ENCODE results near the gene ANO2. TPM values are rescaled to one million over a fixed set of nuclear protein-coding genes. Genes with fewer than 3 reads are reported as not detected.

ANO2 gene
- total and polyA plus RNA-seq, 4 donors = 6.4 to 19.2 (median 9.6) TPM

- DNase-seq (ENCODE audit: low read depth in 4 of 6, low spot score in 6 of 6) = no peak
- Histone ChIP-seq H3K27ac (ENCODE audit: low read depth, low read length) (no peak overlapping the region), H3K4me3 (ENCODE audit: low read depth, low read length) (no peak overlapping the region), H3K36me3 (ENCODE audit: control insufficient read depth, insufficient read depth, low read length) (peaks cover 2% of the 10 kb centered on the region), H3K27me3 (ENCODE audit: control insufficient read depth, insufficient read depth, low read length) (no peaks in the 10 kb centered on the region), H3K4me1 (ENCODE audit: control insufficient read depth, insufficient read depth, low read length) (peaks cover 6% of the 10 kb centered on the region), H3K9me3 (ENCODE audit: control insufficient read depth, insufficient read depth, low read length) (no peaks in the 10 kb centered on the region)
- WGBS (ENCODE audit: insufficient coverage) = 95% methylated on average over 9 of the region's 9 CpGs
Observed at GRCh38 chr12:5809586-5809985, 135.5 kb downstream of the ANO2 start.

DNA sequence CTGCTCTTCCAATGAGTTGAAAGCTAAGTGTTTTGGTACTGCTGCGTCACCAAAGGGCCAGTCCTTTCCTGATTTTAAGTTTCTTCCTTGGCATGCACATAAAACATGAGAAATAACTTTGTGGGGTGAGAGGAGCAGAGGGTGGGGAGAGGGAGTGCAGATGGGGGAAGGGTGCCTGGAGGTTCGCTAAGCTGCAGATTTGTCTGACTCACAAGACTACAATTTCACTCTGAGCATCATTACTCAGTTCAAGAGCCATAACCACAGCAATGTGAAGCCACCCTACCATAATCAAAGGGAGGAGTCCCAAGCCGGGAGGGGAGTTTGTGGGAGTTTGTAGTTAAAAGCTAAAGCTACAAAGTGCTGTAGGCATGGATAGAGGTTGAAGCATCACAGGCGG is 136.1 kb downstream of the ANO2 start:
- Histone ChIP-seq H3K27me3 (ENCODE audit: control insufficient read depth, insufficient read depth, low read length) (no peaks in the 10 kb centered on the region), H3K9me3 (ENCODE audit: control insufficient read depth, insufficient read depth, low read length) (no peaks in the 10 kb centered on the region), H3K4me1 (ENCODE audit: control insufficient read depth, insufficient read depth, low read length) (peaks cover 6% of the 10 kb centered on the region), H3K36me3 (ENCODE audit: control insufficient read depth, insufficient read depth, low read length) (peaks cover 2% of the 10 kb centered on the region), H3K4me3 (ENCODE audit: low read depth, low read length) (no peak overlapping the region), H3K27ac (ENCODE audit: low read depth, low read length) (no peak overlapping the region)
- no peak for DNase-seq (ENCODE audit: low read depth in 4 of 6, low spot score in 6 of 6)
- WGBS (ENCODE audit: insufficient coverage) = 100% methylated on average over 2 of the region's 4 CpGs

- Histone ChIP-seq H3K4me3 (ENCODE audit: low read depth, low read length) (no peak overlapping the region), H3K9me3 (ENCODE audit: control insufficient read depth, insufficient read depth, low read length) (no peaks in the 10 kb centered on the region), H3K4me1 (ENCODE audit: control insufficient read depth, insufficient read depth, low read length) (peaks cover 6% of the 10 kb centered on the region), H3K36me3 (ENCODE audit: control insufficient read depth, insufficient read depth, low read length) (peaks cover 2% of the 10 kb centered on the region), H3K27me3 (ENCODE audit: control insufficient read depth, insufficient read depth, low read length) (no peaks in the 10 kb centered on the region), H3K27ac (ENCODE audit: low read depth, low read length) (no peak overlapping the region)
- WGBS (ENCODE audit: insufficient coverage) = 83% methylated on average over 4 of the region's 8 CpGs
- no peak for DNase-seq (ENCODE audit: low read depth in 4 of 6, low spot score in 6 of 6)
Observed at GRCh38 chr12:5807514-5808219, 137.4 kb downstream of the ANO2 start.

DNA sequence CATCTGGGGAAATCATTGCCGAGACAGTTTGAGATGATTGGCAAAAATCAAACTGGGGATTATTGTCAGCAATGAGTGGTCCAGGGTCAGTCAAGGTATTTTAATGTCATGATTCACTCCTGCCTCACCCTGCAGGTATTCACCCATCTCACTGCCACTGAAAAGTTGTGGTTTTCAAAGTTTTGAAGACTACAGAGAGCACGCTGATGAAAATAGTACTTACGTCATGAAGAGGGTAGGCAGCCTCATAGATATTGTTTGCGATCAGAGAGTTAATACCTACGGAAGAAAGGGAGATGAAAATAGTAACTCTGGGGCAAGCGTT is 138.0 kb downstream of the ANO2 start:
- H3K27ac ChIP-seq (ENCODE audit: low read depth, low read length) = no peak overlapping the region
- 100% methylated on average over 1 of the region's 6 CpGs for WGBS (ENCODE audit: insufficient coverage)
- peaks cover 2% of the 10 kb centered on the region for H3K36me3 ChIP-seq (ENCODE audit: control insufficient read depth, insufficient read depth, low read length)
- H3K4me1 ChIP-seq (ENCODE audit: control insufficient read depth, insufficient read depth, low read length) = peaks cover 6% of the 10 kb centered on the region
- H3K9me3 ChIP-seq (ENCODE audit: control insufficient read depth, insufficient read depth, low read length) = no peaks in the 10 kb centered on the region
- no peak overlapping the region for H3K4me3 ChIP-seq (ENCODE audit: low read depth, low read length)
- H3K27me3 ChIP-seq (ENCODE audit: control insufficient read depth, insufficient read depth, low read length) = no peaks in the 10 kb centered on the region
- DNase-seq (ENCODE audit: low read depth in 4 of 6, low spot score in 6 of 6) = no peak

GRCh38 chr12:5806371-5807089 is 138.5 kb downstream of the ANO2 start:
- Histone ChIP-seq H3K4me1 (ENCODE audit: control insufficient read depth, insufficient read depth, low read length) (peaks cover 6% of the 10 kb centered on the region), H3K9me3 (ENCODE audit: control insufficient read depth, insufficient read depth, low read length) (no peaks in the 10 kb centered on the region), H3K4me3 (ENCODE audit: low read depth, low read length) (no peak overlapping the region), H3K27ac (ENCODE audit: low read depth, low read length) (no peak overlapping the region), H3K36me3 (ENCODE audit: control insufficient read depth, insufficient read depth, low read length) (peaks cover 2% of the 10 kb centered on the region), H3K27me3 (ENCODE audit: control insufficient read depth, insufficient read depth, low read length) (no peaks in the 10 kb centered on the region)
- no peak for DNase-seq (ENCODE audit: low read depth in 4 of 6, low spot score in 6 of 6)
- WGBS (ENCODE audit: insufficient coverage) = 75% methylated on average over 4 of the region's 10 CpGs

DNA sequence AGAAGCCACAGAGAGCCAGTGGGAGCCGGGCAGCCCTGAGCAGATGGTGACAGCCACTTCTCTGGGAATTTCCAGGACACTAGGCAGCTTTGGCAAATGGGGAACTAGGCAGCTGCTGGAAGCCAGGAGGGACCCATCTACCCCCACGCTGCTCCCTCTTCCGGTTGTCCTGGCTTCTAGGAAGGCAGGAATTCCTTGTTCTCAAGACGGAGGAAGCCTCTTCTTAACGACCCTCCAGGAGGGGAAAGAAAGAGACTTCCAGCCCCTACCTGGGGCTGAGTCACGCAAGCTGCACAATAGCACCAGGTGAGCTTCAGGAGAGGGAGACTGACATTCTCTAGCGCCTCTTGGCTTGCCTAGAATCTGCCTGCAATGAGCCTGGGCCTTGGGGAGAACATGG is 141.5 kb downstream of the ANO2 start:
- H3K27me3 ChIP-seq (ENCODE audit: control insufficient read depth, insufficient read depth, low read length) = no peaks in the 10 kb centered on the region
- no peak for DNase-seq (ENCODE audit: low read depth in 4 of 6, low spot score in 6 of 6)
- no peaks in the 10 kb centered on the region for H3K36me3 ChIP-seq (ENCODE audit: control insufficient read depth, insufficient read depth, low read length)
- 90% methylated on average over 7 of the region's 7 CpGs for WGBS (ENCODE audit: insufficient coverage)
- no peak overlapping the region for H3K4me3 ChIP-seq (ENCODE audit: low read depth, low read length)
- no peaks in the 10 kb centered on the region for H3K9me3 ChIP-seq (ENCODE audit: control insufficient read depth, insufficient read depth, low read length)
- H3K27ac ChIP-seq (ENCODE audit: low read depth, low read length) = no peak overlapping the region
- peaks cover under 1% of the 10 kb centered on the region for H3K4me1 ChIP-seq (ENCODE audit: control insufficient read depth, insufficient read depth, low read length)

DNA sequence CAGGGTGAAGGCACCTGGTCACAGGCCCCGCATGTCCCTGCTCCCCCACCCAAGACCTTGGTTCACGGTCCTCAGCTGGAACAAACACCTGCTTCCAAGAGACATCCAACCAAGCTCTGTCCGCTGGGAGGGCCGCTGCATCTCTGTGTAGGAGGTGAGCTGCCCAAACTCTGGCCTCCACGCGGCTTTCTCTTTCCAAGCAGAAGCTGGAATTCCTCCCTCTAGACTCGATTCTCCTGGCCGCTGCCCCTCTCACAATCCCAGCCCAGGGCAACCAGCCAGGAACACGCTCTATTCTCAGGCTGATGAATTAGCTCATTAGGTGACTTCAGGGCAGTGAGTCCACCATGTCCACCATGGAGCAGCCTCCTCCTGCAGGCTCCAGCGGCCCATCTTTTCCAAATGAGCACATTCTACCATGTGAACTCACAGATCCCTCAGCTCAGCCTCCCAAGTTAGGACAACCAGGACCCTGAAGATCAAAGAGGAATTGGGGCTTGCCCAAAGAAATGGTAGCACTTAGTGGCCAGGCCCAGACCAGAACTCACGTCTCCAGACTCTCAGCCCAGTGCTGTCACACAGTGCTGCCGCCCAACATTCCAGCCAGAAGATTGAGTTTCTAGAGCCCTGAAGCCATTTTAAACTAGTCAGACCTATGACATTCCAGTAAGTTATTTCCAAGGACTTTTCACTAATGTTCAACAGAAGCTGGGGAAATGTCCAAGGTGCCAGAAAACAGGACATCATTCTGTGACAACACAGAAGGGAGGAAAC is 146.6 kb downstream of the ANO2 start:
- H3K4me1 ChIP-seq (ENCODE audit: control insufficient read depth, insufficient read depth, low read length) = peaks cover 4% of the 10 kb centered on the region
- H3K4me3 ChIP-seq (ENCODE audit: low read depth, low read length) = no peak overlapping the region
- H3K36me3 ChIP-seq (ENCODE audit: control insufficient read depth, insufficient read depth, low read length) = no peaks in the 10 kb centered on the region
- H3K9me3 ChIP-seq (ENCODE audit: control insufficient read depth, insufficient read depth, low read length) = no peaks in the 10 kb centered on the region
- no peak for DNase-seq (ENCODE audit: low read depth in 4 of 6, low spot score in 6 of 6)
- WGBS (ENCODE audit: insufficient coverage) = 77% methylated on average over 10 of the region's 12 CpGs
- no peaks in the 10 kb centered on the region for H3K27me3 ChIP-seq (ENCODE audit: control insufficient read depth, insufficient read depth, low read length)
- H3K27ac ChIP-seq (ENCODE audit: low read depth, low read length) = no peak overlapping the region

GRCh38 chr12:5797661-5798060 is 147.4 kb downstream of the ANO2 start:
- H3K27ac ChIP-seq (ENCODE audit: low read depth, low read length) = no peak overlapping the region
- WGBS (ENCODE audit: insufficient coverage) = 90% methylated on average over 6 of the region's 9 CpGs
- peaks cover 4% of the 10 kb centered on the region for H3K4me1 ChIP-seq (ENCODE audit: control insufficient read depth, insufficient read depth, low read length)
- no peaks in the 10 kb centered on the region for H3K27me3 ChIP-seq (ENCODE audit: control insufficient read depth, insufficient read depth, low read length)
- no peak for DNase-seq (ENCODE audit: low read depth in 4 of 6, low spot score in 6 of 6)
- H3K9me3 ChIP-seq (ENCODE audit: control insufficient read depth, insufficient read depth, low read length) = no peaks in the 10 kb centered on the region
- no peak overlapping the region for H3K4me3 ChIP-seq (ENCODE audit: low read depth, low read length)
- no peaks in the 10 kb centered on the region for H3K36me3 ChIP-seq (ENCODE audit: control insufficient read depth, insufficient read depth, low read length)

GRCh38 chr12:5796959-5797225 is 148.2 kb downstream of the ANO2 start:
- H3K4me3 ChIP-seq (ENCODE audit: low read depth, low read length) = no peak overlapping the region
- no peak overlapping the region for H3K27ac ChIP-seq (ENCODE audit: low read depth, low read length)
- DNase-seq (ENCODE audit: low read depth in 4 of 6, low spot score in 6 of 6) = peak in 1 of 6 donors; percentile 92
- WGBS (ENCODE audit: insufficient coverage) = 75% methylated on average over 8 of the region's 8 CpGs
- no peaks in the 10 kb centered on the region for H3K9me3 ChIP-seq (ENCODE audit: control insufficient read depth, insufficient read depth, low read length)
- H3K36me3 ChIP-seq (ENCODE audit: control insufficient read depth, insufficient read depth, low read length) = no peaks in the 10 kb centered on the region
- peaks cover 4% of the 10 kb centered on the region for H3K4me1 ChIP-seq (ENCODE audit: control insufficient read depth, insufficient read depth, low read length)
- no peaks in the 10 kb centered on the region for H3K27me3 ChIP-seq (ENCODE audit: control insufficient read depth, insufficient read depth, low read length)
